GM12878 (cell line): ENCODE results near the gene BBOX1. TPM values are rescaled to one million over a fixed set of nuclear protein-coding genes. Genes with fewer than 3 reads are reported as not detected.

ENCODE experiments used
- ATAC-seq: fragments of 200-7000 bp; cut with Tn5 transposase; 3 replicates; pipeline ENCODE4 v1.9.1; 2020; ENCODE audit warnings: mild to moderate bottlenecking, moderate library complexity
- BruUV-seq: library from RNA; stranded (reverse); fragments of 400-500 nt; replicated peaks from 2 replicates; lab custom pipeline; 2021; lab: Mats Ljungman, UMichigan
- CTCF ChIA-PET: fragments of 300-600 bp; sonication (Branson Sonifier 250); formaldehyde crosslinking; extraction: SDS; loops from one replicate; lab custom pipeline; 2021; ENCODE audit warnings: inconsistent platforms; lab: Yijun Ruan, JAX
- POLR2A ChIA-PET: fragments of 350-600 bp; formaldehyde crosslinking; extraction: SDS; loops from one replicate; lab custom pipeline; 2021; ENCODE audit warnings: inconsistent platforms; lab: Charles Lee
- RAD21 ChIA-PET: fragments of 300-600 bp; sonication (Branson Sonifier 250); formaldehyde crosslinking; loops from one replicate; lab custom pipeline; 2023; ENCODE audit warnings: antibody characterized with exemption; ENCODE audit not compliant: unreplicated experiment; lab: Charles Lee
- SMC1A ChIA-PET: fragments of 300-600 bp; sonication (Branson Sonifier 250); formaldehyde crosslinking; loops from one replicate; lab custom pipeline; 2023; ENCODE audit not compliant: unreplicated experiment, uncharacterized antibody; lab: Charles Lee
- DNase-seq: peaks from one replicate; pipeline ENCODE4 v3.0.0-alpha.2; 2011; ENCODE audit warnings: low read depth, low spot score
- FAIRE-seq: peaks from 3 replicates; lab custom pipeline; 2011; peaks lifted over from hg19 to GRCh38; lab: Jason Lieb, UNC
- H2AFZ ChIP-seq: 2 replicates; pipeline ENCODE4 v1.6.0; 2011; ENCODE audit warnings: low read depth, low read length, control low read depth; ENCODE audit not compliant: control insufficient read depth
- H3K27ac ChIP-seq: 2 replicates; pipeline ENCODE4 v1.5.1; 2011; ENCODE audit warnings: control low read depth; ENCODE audit not compliant: control insufficient read depth, insufficient read depth
- H3K27me3 ChIP-seq, 2 experiments: replicated peaks in 1 of 2; 2 replicates each; pipeline versions ENCODE4 v1.6.0 to v1.6.1; 2011; ENCODE audit warnings: low read length in 1 of 2; ENCODE audit not compliant: control insufficient read depth in 2 of 2, insufficient read depth in 2 of 2
- H3K36me3 ChIP-seq, 2 experiments: 2 replicates each; pipeline ENCODE4 v1.5.1; 2011; ENCODE audit warnings: low read length in 1 of 2; ENCODE audit not compliant: control insufficient read depth in 2 of 2, insufficient read depth in 2 of 2
- H3K4me1 ChIP-seq: 2 replicates; pipeline ENCODE4 v1.6.1; 2011; ENCODE audit warnings: mild to moderate bottlenecking, low read length, moderate library complexity, mixed read lengths; ENCODE audit not compliant: control insufficient read depth, insufficient read depth
- H3K4me2 ChIP-seq: 2 replicates; pipeline ENCODE4 v1.6.0; 2011; ENCODE audit warnings: control low read depth; ENCODE audit not compliant: control insufficient read depth, insufficient read depth
- H3K4me3 ChIP-seq: fragments of 200-600 bp; sonication (generic); 2 replicates; pipeline ENCODE4 v1.5.1; 2016
- H3K79me2 ChIP-seq: 2 replicates; pipeline ENCODE4 v1.6.0; 2011; ENCODE audit warnings: low read length; ENCODE audit not compliant: control insufficient read depth, insufficient read depth
- H3K9ac ChIP-seq: 2 replicates; pipeline ENCODE4 v1.8.0; 2011; ENCODE audit warnings: low read length, control low read depth, mixed read lengths; ENCODE audit not compliant: control insufficient read depth, insufficient read depth
- H3K9me3 ChIP-seq: replicated peaks from 3 replicates; pipeline ENCODE4 v1.5.1; 2011; ENCODE audit warnings: mild to moderate bottlenecking, low read length; ENCODE audit not compliant: control insufficient read depth, insufficient read depth
- H4K20me1 ChIP-seq: 2 replicates; pipeline ENCODE4 v1.6.0; 2011; ENCODE audit not compliant: control insufficient read depth, insufficient read depth
- CREB1 ChIP-seq: IDR thresholded peaks from 2 replicates; pipeline ENCODE4 v1.6.1; 2012; ENCODE audit warnings: low read depth, mild to moderate bottlenecking, inconsistent platforms
- CUX1 ChIP-seq: IDR thresholded peaks from 2 replicates; pipeline ENCODE4 v1.6.1; 2012; ENCODE audit warnings: improper control_type of control experiment, low read depth, low read length; ENCODE audit not compliant: insufficient replicate concordance
- EP300 ChIP-seq, 2 experiments: fragments of 150-350 bp in 1 of 2; IDR thresholded peaks; 2 replicates each; pipeline ENCODE4 v1.6.1; 2011 to 2012; ENCODE audit warnings: low read depth in 2 of 2, low read length in 2 of 2, borderline replicate concordance in 1 of 2, improper control_type of control experiment in 1 of 2, inconsistent platforms in 1 of 2; ENCODE audit not compliant: control insufficient read depth in 1 of 2
- ESRRA ChIP-seq: IDR thresholded peaks from 2 replicates; pipeline ENCODE4 v1.6.1; 2012; ENCODE audit warnings: mild to moderate bottlenecking, low read length, improper control_type of control experiment
- GATAD2B ChIP-seq: fragments of 450-650 bp; conservative IDR thresholded peaks from 2 replicates; pipeline ENCODE4 v1.6.1; 2017; ENCODE audit warnings: low read depth, mild to moderate bottlenecking, moderate library complexity
- RCOR1 ChIP-seq: conservative IDR thresholded peaks from 2 replicates; pipeline ENCODE4 v1.6.1; 2012; ENCODE audit warnings: low read depth, low read length, improper control_type of control experiment
- SMC3 ChIP-seq: IDR thresholded peaks from 2 replicates; pipeline ENCODE4 v1.6.1; 2011; ENCODE audit warnings: low read length, improper control_type of control experiment, borderline replicate concordance
- ZNF217 ChIP-seq: fragments of 450-650 bp; IDR thresholded peaks from 2 replicates; pipeline ENCODE4 v1.6.1; 2017; ENCODE audit warnings: antibody characterized with exemption, mild to moderate bottlenecking
- WGBS: methylation state at CpG from one replicate; pipeline ENCODE4 v1.1.6; 2016; ENCODE audit warnings: low lambda C conversion rate; ENCODE audit not compliant: insufficient replicate concordance, insufficient coverage; ENCODE audit errors: missing lambda C conversion rate; 5-methylcytosine and 5-hydroxymethylcytosine counted together
- in situ Hi-C: fragments of 300-500 bp; cut with MboI; formaldehyde crosslinking; loops from 9 replicates; pipeline ENCODE4 v1.14.3; 2018; ENCODE audit warnings: mixed read lengths
- intact Hi-C: fragments of 100-400 bp; cut with micrococcal nuclease; formaldehyde crosslinking; loops from one replicate; pipeline ENCODE4 v1.14.2; 2022; ENCODE audit not compliant: unreplicated experiment
- polyA plus RNA-seq, 11 experiments: library from polyadenylated mRNA; depleted of rRNA in 4 of 11; unstranded in 6 of 11; stranded (reverse) in 5 of 11; fragments of >200 nt; fragmentation: Nextera tagmentation in 4 of 11; fragmentation: Illumina TruSeq in 1 of 11; extraction: Ambion mirVana in 4 of 11; extraction: Trizol in 1 of 11; gene quantifications; 1 replicate in 1 of 11; 2 replicates in 10 of 11; pipeline versions ENCODE4 v1.2.1 to v1.2.3, GENCODE V29; 2011 to 2016; ENCODE audit warnings: inconsistent platforms in 2 of 11, missing spikeins in 2 of 11, low read depth in 1 of 11
- total RNA-seq, 4 experiments: library from RNA; depleted of rRNA in 3 of 4; stranded (reverse); fragments of >200 nt in 3 of 4; fragmentation: Illumina TruSeq in 1 of 4; extraction: Trizol in 1 of 4; gene quantifications; 2 replicates each; pipeline versions ENCODE4 v1.2.1 to v1.2.3, GENCODE V29; 2013 to 2021
- TF ChIP-seq, protein P1 (sequence below): IDR thresholded peaks from 2 replicates; pipeline ENCODE4 v1.6.1; 2011; ENCODE audit warnings: borderline replicate concordance, low read depth, mild to moderate bottlenecking, moderate library complexity, mixed read lengths, low read length; ENCODE audit not compliant: insufficient read depth; ENCODE audit errors: extremely low read length

Gene BBOX1
- total and polyA plus RNA-seq, 10 of the 15 experiments (the other 5 are each of a cell fraction or from before 2014, with no cell fraction given) = 3.5 TPM; not detected in 9

DNA sequence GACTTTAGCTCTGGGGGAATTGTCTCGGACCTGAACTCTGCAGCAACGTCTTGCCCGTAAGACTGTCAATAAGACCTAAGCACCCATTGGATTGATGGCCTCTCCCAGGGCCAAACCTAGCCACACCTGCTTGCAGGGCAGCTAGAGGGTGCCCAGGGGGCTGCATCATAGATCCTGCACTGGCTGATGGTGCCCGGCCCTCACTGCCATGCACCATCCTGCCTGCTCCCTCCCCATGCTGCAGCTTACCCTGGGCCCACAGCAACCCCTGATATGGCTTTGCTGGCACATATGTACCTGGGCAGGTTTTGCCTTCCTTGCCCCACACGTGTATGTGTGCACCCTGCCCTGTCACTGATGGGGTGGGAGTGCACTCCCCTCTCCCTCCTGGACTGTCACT lies 8.9 kb upstream of the BBOX1 start:
- no peak overlapping the region for H3K9ac ChIP-seq
- no peak overlapping the region for H2AFZ ChIP-seq
- ChIA-PET POLR2A (no interaction called here), CTCF (no interaction called here), RAD21 (no interaction called here), SMC1A (interaction anchor here (1.2 to 1.7 kb wide), 2 partner anchors 13 to 24 kb away, joined by 4 to 5 read pairs; no protein-coding TSS in a partner anchor)
- TF ChIP-seq EP300 (IDR thresholded peaks at IDR 0.05; ENCODE audit: borderline replicate concordance in 1 of 2, control insufficient read depth in 1 of 2, low read depth in 2 of 2, low read length in 2 of 2) = no peak
- TF ChIP-seq GATAD2B = no peak
- 46% methylated on average over 5 of the region's 5 CpGs for WGBS
- ATAC-seq = no peak
- no peaks in the 10 kb centered on the region for H4K20me1 ChIP-seq
- no peaks in the 10 kb centered on the region for H3K9me3 ChIP-seq
- BruUV-seq = no TSS peak
- H3K79me2 ChIP-seq = no peaks in the 10 kb centered on the region
- no peaks in the 10 kb centered on the region for H3K27me3 ChIP-seq
- H3K4me1 ChIP-seq = no peaks in the 10 kb centered on the region
- FAIRE-seq = no peak
- no peak for DNase-seq
- no peak overlapping the region for H3K27ac ChIP-seq
- intact Hi-C loops (no loop called here), in situ Hi-C loops (no loop called here)
- H3K4me2 ChIP-seq = no peak overlapping the region
- no peaks in the 10 kb centered on the region for H3K36me3 ChIP-seq
- no peak overlapping the region for H3K4me3 ChIP-seq

- Histone ChIP-seq H3K27me3 (no peaks in the 10 kb centered on the region), H3K36me3 (no peaks in the 10 kb centered on the region), H3K4me3 (no peak overlapping the region), H3K4me2 (no peak overlapping the region), H3K27ac (no peak overlapping the region), H3K9ac (no peak overlapping the region), H2AFZ (no peak overlapping the region), H3K4me1 (no peaks in the 10 kb centered on the region), H3K79me2 (no peaks in the 10 kb centered on the region), H4K20me1 (no peaks in the 10 kb centered on the region), H3K9me3 (no peaks in the 10 kb centered on the region)
- DNase-seq (no peak), ATAC-seq (no peak), FAIRE-seq (no peak)
- no TSS peak for BruUV-seq
- in situ Hi-C loops = no loop called here
- 2% methylated on average over 3 of the region's 3 CpGs for WGBS
- intact Hi-C loops = no loop called here
- ChIA-PET RAD21 (no interaction called here), SMC1A (no interaction called here), CTCF (interaction anchor here (0.8 to 1.4 kb wide), 3 partner anchors 10 to 119 kb away, joined by 3 to 6 read pairs (median 4); no protein-coding TSS in a partner anchor), POLR2A (no interaction called here)
- TF ChIP-seq SMC3 (no peak), ESRRA (no peak), RCOR1 (no peak), CUX1 (no peak), ZNF217 (no peak), CREB1 (no peak)
- TF ChIP-seq, protein P1, sequence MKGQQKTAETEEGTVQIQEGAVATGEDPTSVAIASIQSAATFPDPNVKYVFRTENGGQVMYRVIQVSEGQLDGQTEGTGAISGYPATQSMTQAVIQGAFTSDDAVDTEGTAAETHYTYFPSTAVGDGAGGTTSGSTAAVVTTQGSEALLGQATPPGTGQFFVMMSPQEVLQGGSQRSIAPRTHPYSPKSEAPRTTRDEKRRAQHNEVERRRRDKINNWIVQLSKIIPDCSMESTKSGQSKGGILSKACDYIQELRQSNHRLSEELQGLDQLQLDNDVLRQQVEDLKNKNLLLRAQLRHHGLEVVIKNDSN = no peak
Measured at GRCh38 chr11:27039873-27040272, 742 bp upstream of the BBOX1 start.
